ENCODE results near the gene PRR15.

The PRR15 gene

GRCh38 chr7:29587195-29587808 lies 23.7 kb downstream of the PRR15 start (continued):
- TF ChIP-seq, protein P1, sequence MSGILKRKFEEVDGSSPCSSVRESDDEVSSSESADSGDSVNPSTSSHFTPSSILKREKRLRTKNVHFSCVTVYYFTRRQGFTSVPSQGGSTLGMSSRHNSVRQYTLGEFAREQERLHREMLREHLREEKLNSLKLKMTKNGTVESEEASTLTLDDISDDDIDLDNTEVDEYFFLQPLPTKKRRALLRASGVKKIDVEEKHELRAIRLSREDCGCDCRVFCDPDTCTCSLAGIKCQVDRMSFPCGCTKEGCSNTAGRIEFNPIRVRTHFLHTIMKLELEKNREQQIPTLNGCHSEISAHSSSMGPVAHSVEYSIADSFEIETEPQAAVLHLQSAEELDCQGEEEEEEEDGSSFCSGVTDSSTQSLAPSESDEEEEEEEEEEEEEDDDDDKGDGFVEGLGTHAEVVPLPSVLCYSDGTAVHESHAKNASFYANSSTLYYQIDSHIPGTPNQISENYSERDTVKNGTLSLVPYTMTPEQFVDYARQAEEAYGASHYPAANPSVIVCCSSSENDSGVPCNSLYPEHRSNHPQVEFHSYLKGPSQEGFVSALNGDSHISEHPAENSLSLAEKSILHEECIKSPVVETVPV (CRISPR knock-in tag; IDR thresholded peaks at IDR 0.05) = no peak
- TF ChIP-seq RARB (CRISPR knock-in tag; IDR thresholded peaks at IDR 0.05) (no peak), ZFP3 (CRISPR knock-in tag; IDR thresholded peaks at IDR 0.05) (no peak), POU6F1 (CRISPR knock-in tag; IDR thresholded peaks at IDR 0.05; ENCODE audit: borderline replicate concordance, low read depth) (no peak), CSDC2 (CRISPR knock-in tag; IDR thresholded peaks at IDR 0.05) (no peak)

GRCh38 chr7:29588212-29588611 lies 24.6 kb downstream of the PRR15 start:
- no peak for ATAC-seq
- no peak for TF ChIP-seq RARB (CRISPR knock-in tag; IDR thresholded peaks at IDR 0.05)
- no peak for TF ChIP-seq ZNF70 (CRISPR knock-in tag; IDR thresholded peaks at IDR 0.05)

- TF ChIP-seq ISL1 (CRISPR knock-in tag; IDR thresholded peaks at IDR 0.05) = no peak
- TF ChIP-seq CSDC2 (CRISPR knock-in tag; IDR thresholded peaks at IDR 0.05) = no peak
- no peak for TF ChIP-seq TCF4 (CRISPR knock-in tag; IDR thresholded peaks at IDR 0.05; ENCODE audit: borderline replicate concordance)
- no peak for TF ChIP-seq ZFP30 (CRISPR knock-in tag; IDR thresholded peaks at IDR 0.05)
- TF ChIP-seq POU6F1 (CRISPR knock-in tag; IDR thresholded peaks at IDR 0.05; ENCODE audit: borderline replicate concordance, low read depth) = no peak
- TF ChIP-seq, protein P1 (CRISPR knock-in tag; IDR thresholded peaks at IDR 0.05) = no peak
- no peak for TF ChIP-seq ZNF8 (CRISPR knock-in tag; IDR thresholded peaks at IDR 0.05)
- TF ChIP-seq ZNF70 (CRISPR knock-in tag; IDR thresholded peaks at IDR 0.05) = no peak
- TF ChIP-seq ARNTL (CRISPR knock-in tag; IDR thresholded peaks at IDR 0.05; ENCODE audit: borderline replicate concordance, low read depth) = no peak
- TF ChIP-seq PPARA (CRISPR knock-in tag; IDR thresholded peaks at IDR 0.05; ENCODE audit: borderline replicate concordance) = no peak
- TF ChIP-seq BACH2 (CRISPR knock-in tag; IDR thresholded peaks at IDR 0.05; ENCODE audit: borderline replicate concordance) = no peak
- no peak for TF ChIP-seq ZC3H10 (CRISPR knock-in tag; IDR thresholded peaks at IDR 0.05)
- TF ChIP-seq ZFP3 (CRISPR knock-in tag; IDR thresholded peaks at IDR 0.05) = no peak
- TF ChIP-seq, protein P2, sequence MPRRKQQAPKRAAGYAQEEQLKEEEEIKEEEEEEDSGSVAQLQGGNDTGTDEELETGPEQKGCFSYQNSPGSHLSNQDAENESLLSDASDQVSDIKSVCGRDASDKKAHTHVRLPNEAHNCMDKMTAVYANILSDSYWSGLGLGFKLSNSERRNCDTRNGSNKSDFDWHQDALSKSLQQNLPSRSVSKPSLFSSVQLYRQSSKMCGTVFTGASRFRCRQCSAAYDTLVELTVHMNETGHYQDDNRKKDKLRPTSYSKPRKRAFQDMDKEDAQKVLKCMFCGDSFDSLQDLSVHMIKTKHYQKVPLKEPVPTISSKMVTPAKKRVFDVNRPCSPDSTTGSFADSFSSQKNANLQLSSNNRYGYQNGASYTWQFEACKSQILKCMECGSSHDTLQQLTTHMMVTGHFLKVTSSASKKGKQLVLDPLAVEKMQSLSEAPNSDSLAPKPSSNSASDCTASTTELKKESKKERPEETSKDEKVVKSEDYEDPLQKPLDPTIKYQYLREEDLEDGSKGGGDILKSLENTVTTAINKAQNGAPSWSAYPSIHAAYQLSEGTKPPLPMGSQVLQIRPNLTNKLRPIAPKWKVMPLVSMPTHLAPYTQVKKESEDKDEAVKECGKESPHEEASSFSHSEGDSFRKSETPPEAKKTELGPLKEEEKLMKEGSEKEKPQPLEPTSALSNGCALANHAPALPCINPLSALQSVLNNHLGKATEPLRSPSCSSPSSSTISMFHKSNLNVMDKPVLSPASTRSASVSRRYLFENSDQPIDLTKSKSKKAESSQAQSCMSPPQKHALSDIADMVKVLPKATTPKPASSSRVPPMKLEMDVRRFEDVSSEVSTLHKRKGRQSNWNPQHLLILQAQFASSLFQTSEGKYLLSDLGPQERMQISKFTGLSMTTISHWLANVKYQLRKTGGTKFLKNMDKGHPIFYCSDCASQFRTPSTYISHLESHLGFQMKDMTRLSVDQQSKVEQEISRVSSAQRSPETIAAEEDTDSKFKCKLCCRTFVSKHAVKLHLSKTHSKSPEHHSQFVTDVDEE (CRISPR knock-in tag; IDR thresholded peaks at IDR 0.05) = no peak
- no peak for TF ChIP-seq RARB (CRISPR knock-in tag; IDR thresholded peaks at IDR 0.05)
- peak; percentile 87 for ATAC-seq
These were observed 25.5 kb downstream of the PRR15 start for GRCh38 chr7:29588900-29589696.

- no peak for ATAC-seq
- TF ChIP-seq ZC3H10 (CRISPR knock-in tag; IDR thresholded peaks at IDR 0.05) (no peak), ESRRG (CRISPR knock-in tag; IDR thresholded peaks at IDR 0.05) (no peak), CREB5 (CRISPR knock-in tag; IDR thresholded peaks at IDR 0.05; ENCODE audit: low read depth) (no peak), ZNF70 (CRISPR knock-in tag; IDR thresholded peaks at IDR 0.05) (no peak), GLIS3 (CRISPR knock-in tag; IDR thresholded peaks at IDR 0.05) (no peak)
- TF ChIP-seq, protein P2 (CRISPR knock-in tag; IDR thresholded peaks at IDR 0.05) = no peak
These were observed 29.2 kb downstream of the PRR15 start for GRCh38 chr7:29592866-29593265.

Data from SK-N-SH treated with all-trans-retinoic acid at 6 μM for 48 hours (cell line).